C4-2B (cell line): Measurements from ENCODE around the gene RNF123.

ENCODE experiments used
- CTCF ChIP-seq: fragments of 450-650 bp; conservative IDR thresholded peaks from 2 replicates; pipeline ENCODE4 v1.5.1; 2017; ENCODE audit warnings: mild to moderate bottlenecking
- ZFX ChIP-seq: fragments of 450-650 bp; IDR thresholded peaks from 2 replicates; pipeline ENCODE4 v1.6.1; 2017

GRCh38 chr3:49715611-49716121 is 26.3 kb downstream of the RNF123 start:
- TF ChIP-seq CTCF: no peak
- no peak for TF ChIP-seq ZFX
